Transverse colon (tissue), 3 donors: Measurements from ENCODE around the gene OR51A4.

Experiments used
- CTCF ChIP-seq, 5 experiments: fragments of 200-600 bp in 3 of 5; fragments of 450-650 bp in 2 of 5; sonication (generic) in 3 of 5; IDR thresholded peaks; 1 replicate in 2 of 5; 2 replicates in 3 of 5; pipeline ENCODE4 v1.5.1; 2016 to 2017; ENCODE audit warnings: antibody characterized with exemption in 5 of 5, inconsistent platforms in 3 of 5, mild to moderate bottlenecking in 2 of 5, moderate library complexity in 1 of 5
- POLR2A ChIP-seq: fragments of 450-650 bp; IDR thresholded peaks from one replicate; pipeline ENCODE4 v1.6.1; 2016; ENCODE audit warnings: antibody characterized with exemption, mild to moderate bottlenecking, moderate library complexity

- TF ChIP-seq CTCF (IDR thresholded peaks at IDR 0.05) (no peak), POLR2A (no peak)
Measured at GRCh38 chr11:4932751-4933150, 14.7 kb downstream of the OR51A4 start.
